Activated CD4-positive, alpha-beta T cell treated with anti-CD3 and anti-CD28 coated beads, Interleukin-2, amount 50 U/mL, for 24 hours (primary cell): Measurements from ENCODE around the gene SPTLC3.

Experiments
- DNase-seq, 2 donors: peaks; one replicate each; pipeline ENCODE4 v3.0.0-alpha.2; 2020; ENCODE audit warnings: low read depth in 1 of 2, low spot score in 1 of 2

Gene SPTLC3

GRCh38 chr20:13028673-13029072, 19.9 kb downstream of the SPTLC3 start:
- no peak for DNase-seq

DNA sequence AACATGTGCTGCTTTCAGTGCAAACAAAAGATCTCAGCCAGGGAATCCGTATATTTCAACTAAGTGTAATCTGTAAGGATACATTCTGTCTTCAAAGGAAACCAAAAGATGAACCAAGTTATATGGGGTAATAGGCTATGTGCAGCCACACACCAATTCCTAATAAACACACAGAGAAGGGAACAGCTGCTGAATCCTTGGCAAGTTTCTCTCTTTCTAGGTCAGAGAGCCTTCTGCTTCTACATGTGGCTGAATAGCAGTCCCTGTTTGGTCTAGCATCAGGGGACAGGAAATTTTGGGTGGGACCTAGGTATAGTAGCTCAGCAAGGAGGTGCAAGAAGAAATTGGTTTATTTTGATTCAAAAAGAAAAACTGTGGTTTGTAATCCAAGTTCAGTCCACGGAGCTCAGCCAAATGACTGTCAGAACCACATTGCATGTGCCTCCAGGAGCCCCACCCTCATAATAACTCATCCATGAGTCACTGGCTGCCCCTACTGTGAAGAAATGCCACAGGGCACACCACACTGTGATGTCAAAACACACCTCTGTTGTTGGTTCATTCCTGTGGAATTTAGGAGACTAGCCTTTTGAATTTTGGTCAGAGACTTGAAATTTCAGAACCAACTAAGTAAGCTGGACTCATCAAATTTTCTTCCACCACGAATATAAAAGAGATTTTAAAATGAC, 21.1 kb downstream of the SPTLC3 start:
- DNase-seq: no peak

- no peak for DNase-seq
These were observed 23.0 kb downstream of the SPTLC3 start for GRCh38 chr20:13031751-13032150.

DNA sequence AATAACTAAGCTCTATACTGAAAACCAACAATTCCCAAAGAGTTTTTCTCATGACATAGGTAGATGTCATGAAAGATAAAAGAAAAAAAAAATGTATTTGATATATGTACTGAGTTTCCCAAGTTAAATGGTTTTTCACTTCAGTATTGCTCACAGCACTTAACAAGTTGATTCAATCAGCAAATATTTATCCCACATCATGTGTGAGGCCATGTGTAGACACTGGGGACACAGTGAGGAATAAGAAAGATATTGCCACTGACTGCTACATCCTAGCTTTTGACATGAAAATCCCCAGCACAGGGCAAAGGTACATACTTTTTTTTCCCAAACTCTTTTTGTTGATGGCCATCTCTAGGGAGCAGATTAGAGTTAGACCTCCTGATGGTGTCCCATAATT, 25.3 kb downstream of the SPTLC3 start:
- DNase-seq: no peak

DNA sequence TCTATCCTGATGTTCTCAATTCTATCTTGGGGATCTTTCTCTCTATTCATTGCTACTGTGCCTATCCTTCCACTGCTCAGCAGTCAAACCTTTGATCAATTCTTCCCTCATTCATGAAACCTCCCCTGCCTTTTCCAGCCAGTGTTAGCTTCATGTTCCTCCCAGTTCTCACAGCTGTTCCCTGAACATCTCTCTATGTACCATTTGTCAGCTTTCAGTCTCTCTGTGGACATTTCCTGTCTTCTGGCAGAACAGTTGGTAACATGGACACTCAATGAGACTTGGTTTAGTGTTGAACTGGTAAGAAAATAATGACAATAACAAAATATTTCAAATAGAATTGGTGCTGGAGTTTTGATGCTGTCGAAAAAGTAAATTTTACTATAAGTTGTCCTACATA, 26.2 kb downstream of the SPTLC3 start:
- DNase-seq: no peak

DNA sequence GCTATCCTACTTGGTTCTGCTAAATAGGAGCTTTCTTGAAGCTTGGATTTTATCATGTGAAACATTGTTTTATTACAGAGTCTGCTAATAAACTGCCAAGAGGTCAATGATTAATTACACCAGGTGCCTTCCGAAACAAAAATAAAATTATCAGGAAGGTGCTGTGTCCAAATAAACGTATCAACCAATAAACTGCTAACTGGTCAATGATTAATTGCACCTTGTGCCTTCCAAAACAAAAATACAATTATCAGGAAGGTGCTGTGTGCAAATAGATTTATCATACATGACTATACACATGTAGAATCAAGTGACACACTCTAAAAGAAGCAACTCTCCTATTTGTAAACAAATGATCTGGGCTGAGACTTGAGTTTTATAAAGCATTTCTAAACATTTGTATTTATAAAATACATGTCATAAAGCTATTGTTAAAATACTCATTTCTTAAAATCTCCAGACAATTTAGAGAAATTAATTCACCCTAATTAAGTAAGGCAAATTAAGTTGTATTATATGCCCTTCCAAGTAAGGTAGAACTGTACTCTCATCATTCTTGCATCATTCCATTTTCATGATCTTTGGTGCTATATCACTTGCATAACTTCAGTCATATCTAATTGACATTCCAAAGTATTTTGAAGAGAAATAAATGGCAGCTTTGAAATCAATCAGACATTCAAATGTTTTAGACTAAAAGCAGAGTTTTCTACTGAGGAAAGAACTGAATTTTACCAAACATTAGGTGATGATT, 26.8 kb downstream of the SPTLC3 start:
- DNase-seq: no peak

- DNase-seq: no peak
These were observed 29.0 kb downstream of the SPTLC3 start for GRCh38 chr20:13037727-13038126.

DNA sequence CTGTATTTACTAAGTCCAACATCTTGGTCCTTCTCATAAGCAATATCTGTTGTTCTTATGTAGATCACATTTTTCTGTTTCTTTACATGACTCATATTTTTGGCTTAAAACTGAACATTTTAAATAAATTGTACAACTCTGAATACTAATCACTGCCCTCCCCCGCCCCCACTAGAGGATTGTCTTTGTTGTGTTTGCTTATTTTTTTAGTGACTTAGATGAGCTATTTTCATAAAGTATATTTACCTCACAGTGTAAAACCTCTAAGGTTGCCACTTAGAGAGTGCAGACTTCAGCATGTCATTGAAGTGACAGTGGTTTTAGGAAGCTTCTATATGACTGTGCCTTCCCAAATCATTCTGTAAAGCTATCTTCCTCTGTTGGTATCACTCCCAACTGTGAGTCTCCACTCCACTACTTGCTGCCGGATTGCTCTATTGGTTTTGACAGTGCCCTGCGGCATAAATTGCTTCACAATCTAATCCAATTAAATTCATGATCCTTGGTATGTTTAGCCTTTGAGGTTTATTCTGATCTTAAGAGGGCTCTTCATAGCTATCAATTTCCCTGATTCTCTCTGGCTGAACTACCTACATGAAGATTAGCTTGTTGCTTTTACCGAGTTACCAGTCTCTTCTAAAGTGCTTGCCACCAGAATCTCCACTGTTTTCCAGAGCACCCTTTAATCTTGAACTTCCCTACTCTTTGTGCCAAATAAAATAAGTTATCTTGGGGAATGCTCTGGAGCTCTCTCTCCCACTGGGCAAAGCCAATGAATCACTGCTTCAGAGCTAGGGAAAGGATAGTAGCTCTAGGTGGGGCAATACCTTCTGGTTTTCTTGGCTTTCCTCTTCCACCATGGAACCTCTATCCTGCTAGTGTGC, 33.0 kb downstream of the SPTLC3 start:
- no peak for DNase-seq

GRCh38 chr20:13042458-13042794, 33.7 kb downstream of the SPTLC3 start:
- DNase-seq: no peak

- DNase-seq: no peak
These were observed 37.6 kb downstream of the SPTLC3 start for GRCh38 chr20:13046409-13046808.

GRCh38 chr20:13054011-13054410, 45.2 kb downstream of the SPTLC3 start:
- DNase-seq: no peak

DNA sequence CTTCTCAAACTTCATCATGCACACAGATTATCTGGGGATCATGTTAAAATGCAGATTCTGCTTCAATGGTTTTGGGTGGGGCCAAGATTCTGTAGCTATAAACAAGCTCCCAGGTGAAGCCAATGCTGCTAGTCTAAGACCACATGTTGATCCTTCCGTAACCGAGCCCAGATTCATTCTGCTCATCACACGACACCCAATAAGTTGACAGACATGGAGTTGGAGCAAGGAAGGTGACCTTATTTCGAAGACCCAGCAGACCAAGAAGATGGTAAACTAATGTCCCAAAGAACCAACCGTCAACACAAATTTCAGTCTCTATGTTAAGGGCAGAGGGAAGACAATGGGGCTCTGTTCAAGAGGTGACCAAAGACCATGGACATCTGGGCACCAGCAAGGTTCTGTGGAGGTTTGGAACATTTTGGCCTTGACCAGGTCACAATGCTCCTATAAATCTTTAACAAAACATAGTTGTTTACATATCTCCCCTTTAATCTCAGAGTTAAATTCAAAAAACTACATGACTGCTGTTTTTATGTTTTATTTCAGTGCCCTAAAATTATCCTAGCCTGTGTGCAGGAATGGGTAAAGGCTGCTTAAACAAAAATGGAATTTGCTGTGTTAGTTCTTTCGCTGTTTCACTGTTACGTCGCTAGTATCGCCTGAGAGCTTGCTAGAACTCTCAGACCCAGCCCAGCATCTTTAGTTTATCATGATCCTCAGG, 50.1 kb downstream of the SPTLC3 start:
- no peak for DNase-seq

- DNase-seq: no peak
These were observed 50.8 kb downstream of the SPTLC3 start for GRCh38 chr20:13059398-13060136.

- DNase-seq: no peak
These were observed 51.6 kb downstream of the SPTLC3 start for GRCh38 chr20:13060327-13060726.

- DNase-seq: no peak
These were observed 52.6 kb downstream of the SPTLC3 start for GRCh38 chr20:13061381-13061780.

DNA sequence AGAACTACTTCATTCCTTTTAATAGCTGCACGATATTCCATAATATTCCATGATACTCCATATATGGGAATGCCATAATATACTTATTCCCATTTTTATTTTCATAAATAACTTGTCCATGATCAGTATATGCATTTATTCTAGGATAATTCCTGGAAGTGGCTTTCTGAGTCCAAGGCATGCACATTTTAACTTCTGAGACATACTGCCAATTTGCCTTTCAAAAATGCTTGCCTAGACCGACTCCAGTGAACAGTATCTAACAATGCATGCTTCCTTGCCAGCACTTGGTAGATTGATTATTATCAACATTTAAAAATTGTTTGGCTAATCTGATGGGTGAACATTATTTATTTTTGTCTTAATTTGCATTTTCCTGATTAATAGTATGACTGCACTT, 54.0 kb downstream of the SPTLC3 start:
- no peak for DNase-seq

DNA sequence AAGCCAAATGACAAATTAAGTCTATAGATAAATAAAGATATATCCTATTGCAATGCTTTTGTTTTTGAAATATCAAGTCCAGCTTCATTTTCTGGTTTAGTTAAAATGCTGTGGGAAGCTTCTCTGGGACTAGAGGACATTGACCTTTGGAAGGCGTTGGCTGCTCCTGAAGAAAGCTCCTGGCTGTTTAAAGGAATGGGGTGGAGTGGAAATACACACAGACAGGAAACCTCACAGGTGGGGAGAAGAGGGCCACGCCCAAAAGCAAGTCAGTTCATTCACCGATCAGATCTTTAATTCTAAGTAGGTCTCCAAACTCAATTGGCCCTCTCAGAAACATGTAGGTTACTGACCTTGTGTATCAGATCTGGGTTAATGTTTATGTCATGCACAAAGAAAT, 59.6 kb downstream of the SPTLC3 start:
- no peak for DNase-seq

DNA sequence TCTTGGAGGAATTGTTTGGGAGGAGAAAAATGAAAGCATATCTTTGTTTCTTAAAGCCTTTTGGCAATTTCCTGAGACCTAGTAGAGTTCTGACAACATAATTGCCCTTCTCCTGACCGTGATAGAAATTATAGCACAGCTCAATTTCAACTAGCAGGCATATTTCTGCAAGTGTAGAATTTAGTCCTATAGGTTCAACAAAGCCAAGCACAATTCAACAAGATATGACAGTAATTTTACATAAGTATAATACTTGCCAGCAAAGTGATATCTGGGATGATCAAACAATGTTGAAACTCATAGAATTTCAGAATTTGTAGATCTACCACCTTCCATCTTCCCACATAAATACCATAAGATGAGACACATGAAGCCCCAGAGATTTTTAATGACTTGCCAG, 73.1 kb downstream of the SPTLC3 start:
- DNase-seq: no peak

DNA sequence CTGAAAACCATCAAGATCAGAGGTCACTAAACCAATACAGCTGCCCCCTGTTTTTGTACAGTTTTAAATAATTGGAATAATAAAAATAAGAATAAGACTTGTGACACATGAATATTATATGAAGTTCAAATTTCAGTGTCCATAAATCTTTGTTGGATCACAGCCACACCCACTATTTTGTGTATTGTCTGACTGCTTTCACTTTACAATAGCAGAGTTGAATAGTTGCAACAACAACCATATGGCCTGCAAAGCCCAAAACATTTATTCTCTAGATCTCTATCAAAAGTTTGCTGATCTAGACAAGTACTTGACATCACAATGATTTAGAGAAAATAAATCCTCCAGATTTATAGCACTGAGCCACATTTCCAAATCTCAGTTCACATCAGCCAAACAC, 73.6 kb downstream of the SPTLC3 start:
- no peak for DNase-seq

GRCh38 chr20:13085275-13085674, 76.5 kb downstream of the SPTLC3 start:
- DNase-seq: no peak
